Airway epithelial cell (primary cell): ENCODE data around the gene MRPL33. TPM values are rescaled to one million over a fixed set of nuclear protein-coding genes. Genes with fewer than 3 reads are reported as not detected.

Experiments used
- total RNA-seq: library from RNA; depleted of rRNA; stranded (reverse); fragments of >200 nt; gene quantifications from 2 replicates; pipeline ENCODE4 v1.2.3, GENCODE V29; 2015

Gene MRPL33
- total RNA-seq, result 97.8 and 137 TPM in 2 replicates

DNA sequence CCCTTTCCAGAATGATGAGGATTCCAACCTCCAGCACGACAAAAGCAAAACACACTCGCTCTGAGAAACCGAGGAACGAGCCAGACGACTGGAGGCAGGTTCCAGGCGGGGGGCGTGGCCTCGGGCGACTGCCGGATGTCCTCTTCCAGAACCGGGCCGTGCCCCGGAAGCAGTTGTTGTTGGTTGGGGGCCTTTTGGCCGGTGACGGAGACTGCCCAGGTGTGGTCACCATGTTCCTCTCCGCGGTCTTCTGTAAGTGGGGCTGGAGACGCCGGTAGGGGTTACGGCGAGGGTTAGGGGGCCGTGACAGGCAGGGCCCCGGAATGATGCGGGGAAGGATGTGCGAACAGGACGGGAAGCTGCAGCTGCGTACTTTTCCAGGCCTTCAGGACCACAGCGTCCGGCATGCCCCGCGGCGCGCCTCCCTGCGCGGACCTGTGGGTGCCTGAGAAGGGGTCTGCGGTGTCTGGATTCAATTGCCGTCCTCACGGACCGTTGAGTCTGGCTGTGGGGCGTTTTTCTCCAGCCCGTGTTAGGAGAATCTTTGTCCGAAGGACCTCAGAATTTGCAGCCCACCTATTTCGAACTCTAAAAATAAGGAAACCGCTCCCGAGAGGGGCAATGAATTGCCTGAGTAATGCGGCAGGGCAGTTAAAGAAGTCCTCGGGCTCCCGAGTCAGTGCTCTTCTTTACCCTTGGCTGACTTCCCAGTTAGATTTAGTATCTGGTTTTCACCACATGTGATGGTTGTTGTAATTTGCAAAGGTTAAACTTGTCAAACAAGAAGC is at the start of gene MRPL33:
TSS of gene MRPL33 (plus strand) at position 172 of the 788 bp plus-strand sequence. CDS start at position 231, 59 bp downstream.

Other genes starting within 250 kb of the MRPL33 start
- gene ZNF512, start 188.7 kb upstream of the MRPL33 start, total RNA-seq, result 14.7 and 22.4 TPM in 2 replicates
- gene CCDC121, start 142.7 kb upstream of the MRPL33 start, total RNA-seq, result 0.21 and 0.74 TPM in 2 replicates
- gene GPN1, start 142.7 kb upstream of the MRPL33 start, total RNA-seq, result 27.7 and 33.7 TPM in 2 replicates
- 13.7 and 16.1 TPM in 2 replicates for gene SUPT7L, start 108.1 kb upstream of the MRPL33 start, total RNA-seq
- 16.3 and 20.4 TPM in 2 replicates for gene SLC4A1AP, start 107.8 kb upstream of the MRPL33 start, total RNA-seq
- 0.78 and 0.98 TPM in 2 replicates for gene RBKS, start 118.7 kb downstream of the MRPL33 start, total RNA-seq
- 23.7 and 27.5 TPM in 2 replicates for gene BABAM2, start 119.0 kb downstream of the MRPL33 start, total RNA-seq